ENCODE results near the gene A2M.

A2M gene

DNA sequence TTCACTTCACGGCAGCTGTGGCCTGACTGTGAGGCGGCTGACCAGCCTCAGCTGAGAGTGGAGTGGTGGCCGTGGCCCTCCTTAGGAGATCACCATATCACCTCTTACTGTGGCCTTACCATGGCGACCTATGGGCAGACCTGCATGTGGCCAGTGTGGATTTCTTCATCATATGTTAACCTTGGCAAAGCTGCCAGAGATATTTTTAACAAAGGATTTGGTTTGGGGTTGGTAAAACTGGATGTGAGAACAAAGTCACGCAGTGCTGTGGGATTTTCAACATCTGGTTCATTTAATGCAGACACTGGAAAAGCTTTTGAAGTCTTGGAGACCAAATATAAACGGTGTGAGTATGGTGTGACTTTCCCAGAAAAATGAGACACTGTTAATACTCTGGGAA is 79.5 kb downstream of the A2M start:
- Mint-ChIP-seq H3K27ac (no peak overlapping the region), H3K4me1 (peaks cover 13 to 19% of the 10 kb centered on the region in 2 donors), H3K4me3 (no peak overlapping the region), H3K9me3 (no peaks in the 10 kb centered on the region), H3K36me3 (no peaks in the 10 kb centered on the region), H3K27me3 (no peaks in the 10 kb centered on the region)
- ATAC-seq (replicated peaks) (no peak), DNase-seq (no peak)

DNA sequence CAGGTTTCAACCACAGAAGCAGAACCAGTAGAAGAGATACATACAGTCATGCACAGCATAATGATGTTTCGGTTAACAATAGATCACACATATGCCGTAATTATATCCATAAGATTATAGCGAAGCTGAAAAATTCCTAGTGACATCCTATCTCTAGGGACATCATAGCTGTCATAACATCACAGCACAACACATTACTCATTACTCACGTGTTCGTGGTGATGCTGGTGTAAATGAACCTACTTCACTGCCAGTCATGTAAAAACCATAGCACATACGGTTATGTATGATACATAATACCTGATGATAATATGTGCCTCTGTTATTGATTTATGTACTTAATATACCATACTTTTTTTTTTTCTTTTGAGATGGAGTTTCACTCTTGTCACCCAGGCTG is 81.6 kb downstream of the A2M start:
- H3K27ac Mint-ChIP-seq: no peak overlapping the region
- ATAC-seq (replicated peaks): peak in 1 of 2 donors; percentile 31
- peaks cover 15 to 26% of the 10 kb centered on the region in 2 donors for H3K4me1 Mint-ChIP-seq

GRCh38 chr12:9033265-9033887 is 82.3 kb downstream of the A2M start:
- Mint-ChIP-seq H3K27ac (no peak overlapping the region), H3K4me1 (peaks cover 15 to 26% of the 10 kb centered on the region in 2 donors), H3K4me3 (peak overlapping the region in 1 of 2 donors; percentile 10), H3K27me3 (no peaks in the 10 kb centered on the region), H3K9me3 (peaks cover 0 to 1% of the 10 kb centered on the region in 2 donors), H3K36me3 (no peaks in the 10 kb centered on the region)
- DNase-seq (no peak), ATAC-seq (replicated peaks) (peak; percentile 44 to 53)

More for the DNA sequence above, 81.6 kb downstream of the A2M start:
- Mint-ChIP-seq H3K4me3 (no peak overlapping the region), H3K27me3 (no peaks in the 10 kb centered on the region), H3K9me3 (no peaks in the 10 kb centered on the region), H3K36me3 (no peaks in the 10 kb centered on the region)
- no peak for DNase-seq

GRCh38 chr12:9032202-9032964 is 83.3 kb downstream of the A2M start:
- ATAC-seq (replicated peaks): peak; percentile 95 to 97
- Mint-ChIP-seq H3K4me3 (no peak overlapping the region), H3K27ac (no peak overlapping the region), H3K27me3 (no peaks in the 10 kb centered on the region), H3K36me3 (no peaks in the 10 kb centered on the region), H3K4me1 (peaks cover 20 to 32% of the 10 kb centered on the region in 2 donors), H3K9me3 (peaks cover 0 to 1% of the 10 kb centered on the region in 2 donors)
- DNase-seq: peak; percentile 28

- H3K27me3 Mint-ChIP-seq: no peaks in the 10 kb centered on the region
- peaks cover 0 to 1% of the 10 kb centered on the region in 2 donors for H3K9me3 Mint-ChIP-seq
- no peak for DNase-seq
- peaks cover 20 to 36% of the 10 kb centered on the region in 2 donors for H3K4me1 Mint-ChIP-seq
- H3K4me3 Mint-ChIP-seq: no peak overlapping the region
- no peak for ATAC-seq (replicated peaks)
- H3K36me3 Mint-ChIP-seq: no peaks in the 10 kb centered on the region
- H3K27ac Mint-ChIP-seq: no peak overlapping the region
Observed at GRCh38 chr12:9030776-9031175, 84.9 kb downstream of the A2M start.

DNA sequence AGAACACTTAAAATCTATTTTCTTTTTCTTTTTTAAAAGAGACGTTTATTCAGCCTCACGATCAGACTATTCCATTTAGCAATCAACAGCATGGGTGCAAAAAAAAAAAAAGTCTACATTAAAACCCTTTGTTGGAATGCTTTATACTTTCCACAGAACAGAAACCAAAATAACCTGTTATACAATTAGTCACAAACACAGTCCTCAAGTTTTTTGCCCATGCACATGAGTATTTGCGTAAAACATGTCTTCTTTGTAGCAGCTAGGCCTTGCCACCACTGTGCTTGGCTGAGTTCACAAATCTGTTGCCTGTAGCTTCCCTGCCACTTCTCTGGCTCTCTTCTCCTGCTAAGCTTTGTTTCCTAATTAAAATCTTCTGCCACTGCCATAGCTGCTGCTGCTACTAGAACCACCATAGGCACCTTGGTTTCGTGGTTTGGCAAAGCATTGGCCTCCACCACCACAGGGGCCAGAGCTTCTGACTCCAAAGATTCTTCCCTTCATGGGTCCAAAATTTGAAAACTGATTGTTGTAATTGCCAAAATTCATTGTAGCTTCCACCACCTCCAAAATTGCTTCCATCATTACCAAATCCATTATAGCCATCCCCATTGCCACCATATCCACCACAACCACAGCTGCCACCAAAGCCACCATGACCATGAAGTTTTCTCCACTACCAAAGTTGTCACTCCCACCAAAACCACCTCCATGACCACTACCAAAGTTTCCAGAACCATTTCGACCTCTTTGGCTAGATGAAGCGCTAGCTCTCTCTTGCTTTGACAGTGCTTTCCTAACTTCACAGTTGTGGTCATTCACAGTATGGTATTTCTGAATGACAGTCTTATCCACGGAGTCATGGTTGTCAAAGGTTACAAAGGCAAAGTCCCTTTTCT is 88.3 kb downstream of the A2M start:
- Mint-ChIP-seq H3K27me3 (no peaks in the 10 kb centered on the region), H3K9me3 (peaks cover 0 to 1% of the 10 kb centered on the region in 2 donors), H3K27ac (peak overlapping the region; percentile 59), H3K4me3 (peak overlapping the region in 1 of 2 donors; percentile 6), H3K36me3 (no peaks in the 10 kb centered on the region), H3K4me1 (peaks cover 7 to 19% of the 10 kb centered on the region in 2 donors)
- DNase-seq: no peak
- ATAC-seq (replicated peaks): no peak

DNA sequence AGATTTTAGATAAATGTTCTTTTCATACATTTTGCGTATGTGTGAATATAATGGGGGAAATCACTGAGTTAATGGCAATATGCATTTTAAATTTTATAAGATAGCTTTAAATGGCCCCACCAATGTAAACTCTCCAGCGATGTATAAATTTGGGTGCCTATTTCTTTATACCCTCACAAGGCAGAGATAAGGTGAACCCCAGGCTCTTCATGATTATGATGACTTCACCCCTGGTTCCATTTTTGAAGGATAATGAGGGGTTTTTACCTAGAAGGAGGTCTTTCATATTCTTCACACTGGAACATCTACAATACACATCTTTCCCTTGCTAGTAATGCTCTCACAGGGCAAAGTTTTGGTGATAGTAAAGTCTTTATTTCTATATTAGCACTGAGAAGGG is 91.2 kb downstream of the A2M start:
- ATAC-seq (replicated peaks) (peak; percentile 51 to 58), DNase-seq (no peak)
- H3K27me3 Mint-ChIP-seq: no peaks in the 10 kb centered on the region
- H3K4me1 Mint-ChIP-seq: peaks cover 5 to 10% of the 10 kb centered on the region in 2 donors
- no peak overlapping the region for H3K4me3 Mint-ChIP-seq
- H3K36me3 Mint-ChIP-seq: no peaks in the 10 kb centered on the region
- peaks cover 0 to 1% of the 10 kb centered on the region in 2 donors for H3K9me3 Mint-ChIP-seq
- no peak overlapping the region for H3K27ac Mint-ChIP-seq

- no peak for ATAC-seq (replicated peaks)
Observed at GRCh38 chr12:9022592-9022991, 93.1 kb downstream of the A2M start.

More at GRCh38 chr12:9022592-9022991, 93.1 kb downstream of the A2M start:
- Mint-ChIP-seq H3K9me3 (peaks cover 1 to 5% of the 10 kb centered on the region in 2 donors), H3K36me3 (peaks cover 0 to under 1% of the 10 kb centered on the region in 2 donors), H3K27ac (no peak overlapping the region), H3K4me3 (no peak overlapping the region), H3K4me1 (peaks cover 2 to 5% of the 10 kb centered on the region in 2 donors), H3K27me3 (no peaks in the 10 kb centered on the region)
- no peak for DNase-seq
